Natural killer cell (primary cell): Measurements from ENCODE around the gene ZNF576. TPM values are rescaled to one million over a fixed set of nuclear protein-coding genes. Genes with fewer than 3 reads are reported as not detected.

Source experiments
- ATAC-seq, 3 donors: fragments of 150-1000 bp in 2 of 3; fragments of 200-7000 bp in 1 of 3; cut with Tn5 transposase; 1 replicate in 1 of 3; 2 replicates in 2 of 3; pipeline ENCODE4 v1.10.0; 2021; ENCODE audit warnings: mild to moderate bottlenecking in 2 of 3, moderate library complexity in 2 of 3
- DNase-seq, 2 donors: peaks; one replicate each; pipeline versions ENCODE4 v3.0.0 to v3.0.0-alpha.2; 2013 to 2021; ENCODE audit warnings: mixed read lengths in 1 of 2
- H3K27ac ChIP-seq: one replicate; pipeline ENCODE4 v1.5.1; 2013; ENCODE audit warnings: mild to moderate bottlenecking, low read length
- H3K27me3 ChIP-seq: one replicate; pipeline ENCODE4 v1.6.1; 2013; ENCODE audit warnings: low read length; ENCODE audit not compliant: control insufficient read depth, insufficient read depth
- H3K36me3 ChIP-seq: one replicate; pipeline ENCODE4 v1.6.1; 2013; ENCODE audit warnings: low read length; ENCODE audit not compliant: control insufficient read depth, insufficient read depth
- H3K4me1 ChIP-seq: one replicate; pipeline ENCODE4 v1.6.1; 2013; ENCODE audit warnings: low read length; ENCODE audit not compliant: control insufficient read depth, insufficient read depth
- H3K4me3 ChIP-seq: one replicate; pipeline ENCODE4 v1.5.1; 2013; ENCODE audit warnings: low read length
- H3K9me3 ChIP-seq: one replicate; pipeline ENCODE4 v1.6.1; 2013; ENCODE audit warnings: low read length; ENCODE audit not compliant: control insufficient read depth, insufficient read depth
- H3K27ac Mint-ChIP-seq, 2 donors: one replicate each; pipeline ENCODE4 v1.8.0; 2022; ENCODE audit warnings: mild to moderate bottlenecking in 2 of 2, mixed read lengths in 2 of 2, moderate library complexity in 1 of 2
- H3K27me3 Mint-ChIP-seq, 2 donors: one replicate each; pipeline ENCODE4 v1.8.0; 2022; ENCODE audit warnings: low read depth in 2 of 2, mixed read lengths in 2 of 2
- H3K36me3 Mint-ChIP-seq: one replicate; pipeline ENCODE4 v1.8.0; 2022; ENCODE audit warnings: mixed read lengths
- H3K4me1 Mint-ChIP-seq, 2 donors: one replicate each; pipeline ENCODE4 v1.8.0; 2022; ENCODE audit warnings: mixed read lengths in 2 of 2
- H3K4me3 Mint-ChIP-seq: one replicate; pipeline ENCODE4 v1.8.0; 2022; ENCODE audit warnings: mild to moderate bottlenecking, moderate library complexity, mixed read lengths
- H3K9me3 Mint-ChIP-seq, 2 donors: one replicate each; pipeline ENCODE4 v1.8.0; 2022; ENCODE audit warnings: mixed read lengths in 2 of 2
- WGBS: methylation state at CpG from one replicate; pipeline ENCODE4 v1.1.7; 2013; ENCODE audit warnings: missing lambda C conversion rate; ENCODE audit not compliant: insufficient coverage; 5-methylcytosine and 5-hydroxymethylcytosine counted together
- intact Hi-C: fragments of 100-400 bp; cut with micrococcal nuclease; formaldehyde crosslinking; loops from one replicate; pipeline ENCODE4 v1.14.2; 2022
- total RNA-seq, 4 donors: library from RNA; stranded (reverse); fragments of 120-200 nt in 1 of 4; gene quantifications; one replicate each; pipeline versions ENCODE4 v1.2.3 to v1.2.4, GENCODE V29; 2013 to 2022
- TF ChIP-seq, protein P1 (sequence below): fragments of 200-600 bp; IDR thresholded peaks from one replicate; pipeline ENCODE4 v1.8.0; 2022; ENCODE audit warnings: antibody characterized with exemption

Gene ZNF576
- total RNA-seq, 3 donors from 2014 or later (not counting 1 experiment from before 2014, with no cell fraction given) = 4.0 to 10.4 (median 5.8) TPM

DNA sequence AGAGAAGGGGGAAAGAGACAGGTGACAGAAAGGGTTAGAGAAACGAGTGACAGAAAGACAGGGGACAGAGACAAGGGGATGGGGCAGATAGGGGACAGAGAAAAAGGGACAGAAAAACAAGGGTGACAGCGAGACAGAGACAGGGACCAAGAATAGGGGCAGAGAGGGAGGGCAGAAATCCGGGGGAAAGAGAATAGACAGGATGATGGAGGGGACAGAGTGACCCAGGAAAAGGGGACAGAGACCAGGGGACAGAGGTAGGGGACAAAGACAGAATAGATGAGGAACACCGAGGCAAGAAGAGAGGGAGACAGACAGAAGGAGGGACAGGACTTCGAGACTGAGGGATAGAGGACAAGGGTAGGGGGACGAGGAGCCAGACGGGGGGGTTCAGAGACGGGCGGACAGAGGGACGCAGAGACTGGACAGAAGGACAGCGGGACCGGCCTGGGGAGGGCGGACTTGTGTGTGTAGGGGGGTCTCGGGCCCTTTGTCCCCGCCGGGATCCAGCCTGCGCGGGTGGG lies 42.7 kb downstream of the ZNF576 start:
- no peak overlapping the region for H3K4me3 ChIP-seq
- H3K27me3 Mint-ChIP-seq = peaks cover 34 to 35% of the 10 kb centered on the region in 2 donors
- H3K4me1 ChIP-seq = peaks cover 15% of the 10 kb centered on the region
- intact Hi-C loops = no loop called here
- H3K36me3 ChIP-seq = no peaks in the 10 kb centered on the region
- ATAC-seq (no peak), DNase-seq (peak in 1 of 2 donors; percentile 21)
- peaks cover 8 to 19% of the 10 kb centered on the region in 2 donors for H3K4me1 Mint-ChIP-seq
- H3K27me3 ChIP-seq = peaks cover 26% of the 10 kb centered on the region
- peak overlapping the region in 1 of 2 donors; percentile 77 for H3K27ac Mint-ChIP-seq
- peak overlapping the region; percentile 89 for H3K4me3 Mint-ChIP-seq
- 13% methylated on average over 18 of the region's 18 CpGs for WGBS
- H3K36me3 Mint-ChIP-seq = no peaks in the 10 kb centered on the region
- TF ChIP-seq, protein P1, sequence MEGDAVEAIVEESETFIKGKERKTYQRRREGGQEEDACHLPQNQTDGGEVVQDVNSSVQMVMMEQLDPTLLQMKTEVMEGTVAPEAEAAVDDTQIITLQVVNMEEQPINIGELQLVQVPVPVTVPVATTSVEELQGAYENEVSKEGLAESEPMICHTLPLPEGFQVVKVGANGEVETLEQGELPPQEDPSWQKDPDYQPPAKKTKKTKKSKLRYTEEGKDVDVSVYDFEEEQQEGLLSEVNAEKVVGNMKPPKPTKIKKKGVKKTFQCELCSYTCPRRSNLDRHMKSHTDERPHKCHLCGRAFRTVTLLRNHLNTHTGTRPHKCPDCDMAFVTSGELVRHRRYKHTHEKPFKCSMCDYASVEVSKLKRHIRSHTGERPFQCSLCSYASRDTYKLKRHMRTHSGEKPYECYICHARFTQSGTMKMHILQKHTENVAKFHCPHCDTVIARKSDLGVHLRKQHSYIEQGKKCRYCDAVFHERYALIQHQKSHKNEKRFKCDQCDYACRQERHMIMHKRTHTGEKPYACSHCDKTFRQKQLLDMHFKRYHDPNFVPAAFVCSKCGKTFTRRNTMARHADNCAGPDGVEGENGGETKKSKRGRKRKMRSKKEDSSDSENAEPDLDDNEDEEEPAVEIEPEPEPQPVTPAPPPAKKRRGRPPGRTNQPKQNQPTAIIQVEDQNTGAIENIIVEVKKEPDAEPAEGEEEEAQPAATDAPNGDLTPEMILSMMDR = no peak
- no peaks in the 10 kb centered on the region for H3K9me3 ChIP-seq
- H3K9me3 Mint-ChIP-seq = no peaks in the 10 kb centered on the region
- no peak overlapping the region for H3K27ac ChIP-seq

DNA sequence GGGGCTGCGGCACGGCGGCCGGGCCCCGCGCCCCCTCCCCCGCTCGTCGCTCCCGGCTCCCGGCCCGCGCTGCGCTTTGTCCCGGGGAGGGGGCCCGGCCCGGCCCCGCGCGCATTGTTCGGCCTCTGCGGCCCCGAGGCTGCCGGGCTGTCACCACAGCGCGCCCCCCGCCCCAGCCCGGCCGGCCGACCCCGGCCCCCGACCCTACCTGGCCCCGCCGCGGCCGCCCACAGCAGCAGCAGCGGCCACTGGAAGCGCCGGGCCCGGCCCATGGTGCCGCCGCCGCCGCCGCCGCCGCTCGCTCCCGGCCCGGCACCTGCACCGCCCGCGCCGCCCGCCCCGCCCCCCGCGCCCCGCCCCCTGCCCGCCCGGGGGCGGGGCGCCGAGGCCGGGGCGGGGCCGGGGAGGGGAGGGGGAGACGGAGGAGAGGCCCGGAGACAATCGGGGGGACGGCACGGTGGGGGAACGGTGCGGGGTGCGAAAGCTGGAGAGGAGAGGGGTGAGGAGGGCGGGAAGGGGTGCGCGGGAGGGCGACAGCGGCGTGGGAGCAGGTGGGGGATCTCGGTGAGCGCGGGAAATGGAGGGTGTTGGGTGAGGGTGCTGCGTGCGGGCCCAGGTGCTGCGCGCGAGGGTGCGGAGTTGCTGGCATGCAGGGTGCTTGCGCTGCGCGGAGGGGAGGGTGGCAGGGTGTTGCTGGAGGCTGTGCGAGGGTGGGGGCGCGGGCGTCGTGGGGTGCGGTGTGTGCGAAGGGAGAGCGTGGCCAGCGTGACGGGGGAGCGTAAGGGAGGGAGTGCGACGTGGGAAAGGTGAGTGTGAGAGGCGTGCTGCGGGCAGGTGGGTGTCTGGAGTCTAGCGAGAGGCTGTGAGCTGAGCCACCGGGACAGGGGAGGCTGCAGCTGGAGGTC lies 43.4 kb downstream of the ZNF576 start, which contains the start of gene CADM4:
Gene CADM4, minus strand, starts transcription at position 332 of the 905 bp plus-strand sequence. Its CDS starts 60 bp downstream, at position 272.
- no peaks in the 10 kb centered on the region for H3K9me3 ChIP-seq
- H3K4me3 ChIP-seq = peak within 1 kb of the TSS; percentile 42
- H3K4me3 Mint-ChIP-seq = peak within 1 kb of the TSS; percentile 89
- peaks cover 8 to 19% of the 10 kb centered on the region in 2 donors for H3K4me1 Mint-ChIP-seq
- no peak within 1 kb of the TSS for H3K27ac ChIP-seq
- intact Hi-C loops = no loop called here
- ATAC-seq = peak; percentile 73 to 84 (median 81)
- no peaks in the 10 kb centered on the region for H3K9me3 Mint-ChIP-seq
- peak within 1 kb of the TSS in 1 of 2 donors; percentile 77 for H3K27ac Mint-ChIP-seq
- TF ChIP-seq, protein P1 = no peak
- H3K36me3 Mint-ChIP-seq = no peaks in the 10 kb centered on the region
- H3K27me3 Mint-ChIP-seq = peaks cover 34 to 35% of the 10 kb centered on the region in 2 donors
- DNase-seq = peak; percentile 30 to 74
- H3K4me1 ChIP-seq = peaks cover 15% of the 10 kb centered on the region
- WGBS = 2% methylated on average over 110 of the region's 110 CpGs
- peaks cover 26% of the 10 kb centered on the region for H3K27me3 ChIP-seq
- H3K36me3 ChIP-seq = no peaks in the 10 kb centered on the region

DNA sequence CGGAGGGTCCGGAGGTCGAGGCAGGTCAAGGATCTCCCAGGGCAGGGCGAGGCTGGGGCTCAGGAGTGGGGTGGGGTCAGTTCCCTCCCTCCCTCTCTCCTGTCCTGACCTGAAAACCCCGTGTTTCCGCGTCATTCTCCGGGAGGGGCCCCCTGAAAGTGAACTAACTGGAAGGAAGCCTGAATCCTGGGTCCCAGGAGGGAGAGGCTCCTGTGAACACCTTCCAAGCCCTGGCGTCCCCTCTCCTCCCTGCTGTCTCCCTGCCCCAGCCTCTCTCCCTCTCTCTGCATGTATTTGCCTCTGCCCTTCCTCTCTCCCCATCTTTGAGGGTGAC lies 44.0 kb downstream of the ZNF576 start:
- Histone ChIP-seq H3K9me3 (no peaks in the 10 kb centered on the region), H3K4me1 (peaks cover 15% of the 10 kb centered on the region), H3K27ac (no peak overlapping the region), H3K36me3 (no peaks in the 10 kb centered on the region), H3K27me3 (peaks cover 26% of the 10 kb centered on the region), H3K4me3 (peak overlapping the region; percentile 42)
- 16% methylated on average over 9 of the region's 9 CpGs for WGBS
- intact Hi-C loops = no loop called here
- Mint-ChIP-seq H3K27me3 (peaks cover 34 to 35% of the 10 kb centered on the region in 2 donors), H3K4me3 (peak overlapping the region; percentile 85), H3K36me3 (no peaks in the 10 kb centered on the region), H3K27ac (no peak overlapping the region), H3K9me3 (no peaks in the 10 kb centered on the region), H3K4me1 (peaks cover 8 to 19% of the 10 kb centered on the region in 2 donors)
- DNase-seq (no peak), ATAC-seq (no peak)
- TF ChIP-seq, protein P1 = no peak
